IMR-90 (cell line): ENCODE results near the gene IL16. TPM values are rescaled to one million over a fixed set of nuclear protein-coding genes. Genes with fewer than 3 reads are reported as not detected.

Experiments
- ATAC-seq: fragments of 200-7000 bp; cut with Tn5 transposase; 2 replicates; pipeline ENCODE4 v1.9.1; 2020; ENCODE audit warnings: low read depth, mild to moderate bottlenecking, moderate library complexity
- BruUV-seq: library from RNA; stranded (reverse); fragments of 400-500 nt; replicated peaks from 2 replicates; lab custom pipeline; 2021; lab: Mats Ljungman, UMichigan
- CTCF ChIA-PET: fragments of 300-600 bp; formaldehyde crosslinking; extraction: SDS; loops from one replicate; lab custom pipeline; 2021; ENCODE audit warnings: antibody characterized with exemption; lab: Yijun Ruan, JAX
- POLR2A ChIA-PET: fragments of 300-600 bp; sonication (Branson Sonifier 250); formaldehyde crosslinking; loops from one replicate; lab custom pipeline; 2022; ENCODE audit warnings: antibody characterized with exemption; ENCODE audit not compliant: unreplicated experiment; lab: Charles Lee
- DNase-seq: peaks from one replicate; pipeline ENCODE4 v3.0.0; 2013
- H2AFZ ChIP-seq: replicated peaks from 2 replicates; pipeline ENCODE3; 2013; ENCODE audit warnings: low read length, mild to moderate bottlenecking; ENCODE audit not compliant: poor library complexity
- H2AK5ac ChIP-seq: 2 replicates; pipeline ENCODE4 v1.6.1; 2013; ENCODE audit warnings: low read depth, low read length, inconsistent platforms
- H2AK9ac ChIP-seq: replicated peaks from 2 replicates; pipeline ENCODE3; 2013; ENCODE audit warnings: mild to moderate bottlenecking, low read depth, low read length, moderate library complexity; ENCODE audit not compliant: poor library complexity
- H2BK120ac ChIP-seq: 2 replicates; pipeline ENCODE4 v1.6.1; 2013; ENCODE audit warnings: low read depth, low read length, inconsistent platforms
- H2BK15ac ChIP-seq: 3 replicates; pipeline ENCODE4 v1.6.1; 2013; ENCODE audit warnings: low read depth, low read length, inconsistent platforms
- H2BK20ac ChIP-seq: 2 replicates; pipeline ENCODE4 v1.6.1; 2013; ENCODE audit warnings: low read depth, mild to moderate bottlenecking, inconsistent platforms, low read length, moderate library complexity
- H2BK5ac ChIP-seq: 2 replicates; pipeline ENCODE4 v1.6.1; 2013; ENCODE audit warnings: mild to moderate bottlenecking, low read depth, low read length, inconsistent platforms; ENCODE audit not compliant: poor library complexity, severe bottlenecking
- H3K14ac ChIP-seq: replicated peaks from 2 replicates; pipeline ENCODE4 v1.6.1; 2013; ENCODE audit warnings: low read depth, low read length, inconsistent platforms
- H3K18ac ChIP-seq: 2 replicates; pipeline ENCODE4 v1.6.1; 2013; ENCODE audit warnings: low read depth, low read length, control low read depth
- H3K23ac ChIP-seq: 2 replicates; pipeline ENCODE4 v1.6.1; 2013; ENCODE audit warnings: low read depth, low read length, inconsistent platforms
- H3K27ac ChIP-seq: 2 replicates; pipeline ENCODE4 v1.5.1; 2013; ENCODE audit warnings: mild to moderate bottlenecking, control low read depth, low read length; ENCODE audit not compliant: insufficient read depth
- H3K27me3 ChIP-seq: 2 replicates; pipeline ENCODE4 v1.6.1; 2013; ENCODE audit warnings: low read length; ENCODE audit not compliant: control insufficient read depth, insufficient read depth
- H3K36me3 ChIP-seq: 2 replicates; pipeline ENCODE4 v1.6.1; 2013; ENCODE audit warnings: low read length, mixed read lengths; ENCODE audit not compliant: control insufficient read depth, insufficient read depth
- H3K4ac ChIP-seq: 2 replicates; pipeline ENCODE4 v1.6.1; 2013; ENCODE audit warnings: low read depth, low read length, inconsistent platforms
- H3K4me1 ChIP-seq: 2 replicates; pipeline ENCODE4 v1.6.1; 2013; ENCODE audit warnings: low read length, mixed read lengths; ENCODE audit not compliant: control insufficient read depth, insufficient read depth
- H3K4me2 ChIP-seq: 2 replicates; pipeline ENCODE4 v1.6.1; 2013; ENCODE audit warnings: low read depth, mild to moderate bottlenecking, control low read depth, low read length, moderate library complexity
- H3K4me3 ChIP-seq: 2 replicates; pipeline ENCODE4 v1.5.1; 2013; ENCODE audit warnings: low read depth, mild to moderate bottlenecking, control low read depth, low read length, moderate library complexity; ENCODE audit not compliant: insufficient read depth
- H3K56ac ChIP-seq: 2 replicates; pipeline ENCODE4 v1.6.1; 2013; ENCODE audit warnings: low read length, inconsistent platforms; ENCODE audit not compliant: insufficient read depth; ENCODE audit errors: extremely low read depth
- H3K79me1 ChIP-seq, 2 experiments: 2 replicates each; pipeline ENCODE4 v1.6.1; 2013; ENCODE audit warnings: low read length in 2 of 2, inconsistent platforms in 1 of 2, low read depth in 1 of 2
- H3K9ac ChIP-seq: 2 replicates; pipeline ENCODE4 v1.6.1; 2013; ENCODE audit warnings: low read depth, low read length, control low read depth
- H3K9me1 ChIP-seq: 2 replicates; pipeline ENCODE4 v1.6.1; 2013; ENCODE audit warnings: low read length, inconsistent platforms; ENCODE audit not compliant: insufficient read depth
- H3K9me3 ChIP-seq: 2 replicates; pipeline ENCODE4 v1.6.1; 2013; ENCODE audit warnings: low read length; ENCODE audit not compliant: control insufficient read depth, insufficient read depth
- H4K20me1 ChIP-seq: 2 replicates; pipeline ENCODE4 v1.6.1; 2013; ENCODE audit warnings: low read length, inconsistent platforms; ENCODE audit not compliant: insufficient read depth
- H4K5ac ChIP-seq: 2 replicates; pipeline ENCODE4 v1.6.1; 2013; ENCODE audit warnings: mild to moderate bottlenecking, low read depth, low read length, control low read depth
- H4K8ac ChIP-seq, 2 experiments: 2 replicates each; pipeline ENCODE4 v1.6.1; 2013; ENCODE audit warnings: low read depth in 2 of 2, low read length in 2 of 2, control low read depth in 1 of 2, inconsistent platforms in 1 of 2
- H4K91ac ChIP-seq: 2 replicates; pipeline ENCODE4 v1.6.1; 2013; ENCODE audit warnings: low read depth, low read length, inconsistent platforms; ENCODE audit not compliant: insufficient read depth
- MAZ ChIP-seq: IDR thresholded peaks from 2 replicates; pipeline ENCODE4 v1.6.1; 2012; ENCODE audit warnings: low read depth, mild to moderate bottlenecking, low read length, improper control_type of control experiment, moderate library complexity, borderline replicate concordance
- NFE2L2 ChIP-seq: fragments of 150-350 bp; IDR thresholded peaks from 2 replicates; pipeline ENCODE4 v1.6.1; 2016; ENCODE audit warnings: low read depth, mild to moderate bottlenecking, low read length
- POLR2A ChIP-seq: IDR thresholded peaks from 2 replicates; pipeline ENCODE4 v1.6.1; 2012; ENCODE audit warnings: mild to moderate bottlenecking, low read depth, low read length
- whole genome bisulfite sequencing, 2 experiments: methylation state at CpG; one replicate each; pipeline versions ENCODE4 v1.1.5 to v1.1.7; 2013; ENCODE audit warnings: missing lambda C conversion rate in 2 of 2; ENCODE audit not compliant: insufficient read length in 1 of 2; ENCODE audit errors: extremely low coverage in 2 of 2; 5-methylcytosine and 5-hydroxymethylcytosine counted together
- dilution Hi-C: fragments of 300-500 bp; cut with HindIII; formaldehyde crosslinking; loops from one replicate; pipeline ENCODE4 v1.14.3; 2018; ENCODE audit warnings: low sequenced_read_pairs; ENCODE audit not compliant: unreplicated experiment
- in situ Hi-C: fragments of 300-500 bp; cut with MboI; formaldehyde crosslinking; loops from 3 replicates; pipeline ENCODE4 v1.14.3; 2019; ENCODE audit warnings: low sequenced_read_pairs, inconsistent platforms, mixed read lengths
- intact Hi-C: fragments of 100-400 bp; cut with micrococcal nuclease; formaldehyde crosslinking; loops from 2 replicates; pipeline ENCODE4 v1.10.0; 2022
- polyA plus RNA-seq, 3 experiments: library from polyadenylated mRNA; depleted of rRNA; stranded (reverse); fragments of >200 nt; gene quantifications; 2 replicates each; pipeline ENCODE4 v1.2.3, GENCODE V29; 2012; ENCODE audit warnings: low replicate concordance in 1 of 3
- total RNA-seq: library from RNA; depleted of rRNA; stranded (reverse); fragments of >200 nt; gene quantifications from 2 replicates; pipeline ENCODE4 v1.2.3, GENCODE V29; 2012

IL16 gene
- total and polyA plus RNA-seq, 2 of the 4 experiments (the other 2 are of a cell fraction): 0.18 to 0.27 TPM

- ChIA-PET CTCF (interaction anchor here (0.7 to 1.2 kb wide), 2 partner anchors 15 to 49 kb away, joined by 3 read pairs; no protein-coding TSS in a partner anchor), POLR2A (interaction anchor here (0.6 to 0.7 kb wide), 2 partner anchors 11 to 758 kb away, joined by 4 to 6 read pairs; no protein-coding TSS in a partner anchor)
- intact Hi-C loops: no loop called here
These were observed 127.5 kb downstream of the IL16 start, which contains the start of gene STARD5 for GRCh38 chr15:81323944-81324881. Gene STARD5, minus strand, starts transcription at chr15:81324141. Its CDS starts 42 bp downstream, at chr15:81324099.

More at GRCh38 chr15:81323944-81324881, 127.5 kb downstream of the IL16 start, which contains the start of gene STARD5:
- BruUV-seq: no TSS peak
- dilution Hi-C loops: no loop called here
- in situ Hi-C loops: no loop called here
- no peaks in the 10 kb centered on the region for H3K9me3 ChIP-seq
- H3K14ac ChIP-seq: peak within 1 kb of the TSS; percentile 87
- H2AK9ac ChIP-seq: peak within 1 kb of the TSS; percentile 89
- H3K4ac ChIP-seq: peak within 1 kb of the TSS; percentile 82
- peak within 1 kb of the TSS; percentile 17; the same call in 1 of the 2 replicates for H2BK20ac ChIP-seq
- H3K79me1 ChIP-seq: peaks cover 16 to 37% of the 10 kb centered on the region in 2 experiments
- H4K5ac ChIP-seq: peak within 1 kb of the TSS; percentile 13
- no peaks in the 10 kb centered on the region for H4K20me1 ChIP-seq
- peak; percentile 99 for ATAC-seq
- H2BK5ac ChIP-seq: peak within 1 kb of the TSS; percentile 64
- peak within 1 kb of the TSS; percentile 60 for H3K27ac ChIP-seq
- TF ChIP-seq NFE2L2: no peak
- TF ChIP-seq MAZ: peak; percentile 42; the same call in 1 of the 2 replicates
- peak; percentile 96 for TF ChIP-seq POLR2A
- H3K4me1 ChIP-seq: peaks cover 26% of the 10 kb centered on the region
- DNase-seq: peak; percentile 96
- H2AK5ac ChIP-seq: peak within 1 kb of the TSS; percentile 38
- H2BK15ac ChIP-seq: peak within 1 kb of the TSS; percentile 71; the same call in 2 of the 3 replicates
- 1% methylated on average over 51 of the region's 67 CpGs; no CpG with 5 or more reads in 1 of the 2 experiments for WGBS, 2 experiments
- H4K8ac ChIP-seq: peak within 1 kb of the TSS; percentile 66 to 82; a peak in 3 of 4 replicates
- H3K9ac ChIP-seq: peak within 1 kb of the TSS; percentile 66
- H2BK120ac ChIP-seq: peak within 1 kb of the TSS; percentile 84
- H4K91ac ChIP-seq: peak within 1 kb of the TSS; percentile 78
- H3K27me3 ChIP-seq: no peaks in the 10 kb centered on the region
- H3K4me3 ChIP-seq: peak within 1 kb of the TSS; percentile 81
- H3K4me2 ChIP-seq: peak within 1 kb of the TSS; percentile 94
- H2AFZ ChIP-seq: peak within 1 kb of the TSS; percentile 96
- H3K9me1 ChIP-seq: peaks cover 16% of the 10 kb centered on the region
- H3K36me3 ChIP-seq: peaks cover 11% of the 10 kb centered on the region; the same call in 1 of the 2 replicates
- 0 out of 2 replicates have a peak within 1 kb of the TSS, but pooled peaks have one; percentile 48 for H3K56ac ChIP-seq
- peak within 1 kb of the TSS; percentile 76 for H3K23ac ChIP-seq
- H3K18ac ChIP-seq: peak within 1 kb of the TSS; percentile 55
